ENCODE measurements around the gene C19orf73.
"Not testable (repeated sequence)": the region's sequence is repeated elsewhere in the genome, so short reads cannot be mapped to it uniquely, and the experiment has no call there.

The C19orf73 gene

DNA sequence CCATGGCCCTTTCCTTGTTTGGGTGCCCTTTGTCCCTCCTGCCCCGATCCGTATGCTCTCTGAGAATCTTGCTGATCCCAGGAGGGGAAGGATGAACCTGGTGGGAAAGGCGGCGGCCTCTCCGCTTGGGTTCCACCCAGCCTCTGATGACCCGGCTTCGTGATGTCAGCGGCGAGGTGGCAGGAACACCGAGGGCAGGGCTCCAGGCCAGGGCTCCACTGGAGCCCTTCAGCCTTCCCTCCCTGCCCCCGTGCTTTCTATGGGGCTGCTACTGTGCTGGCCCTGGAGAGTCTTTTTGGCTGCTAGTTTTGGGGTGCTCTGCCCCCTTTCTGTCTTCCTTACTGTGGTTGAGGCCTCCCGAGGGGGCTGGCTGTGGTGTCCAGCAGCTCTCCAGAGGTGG is 16.6 kb downstream of the C19orf73 start:
- DNase-seq (ENCODE audit: low read depth in 3 of 3, low spot score in 1 of 3), result no peak

DNA sequence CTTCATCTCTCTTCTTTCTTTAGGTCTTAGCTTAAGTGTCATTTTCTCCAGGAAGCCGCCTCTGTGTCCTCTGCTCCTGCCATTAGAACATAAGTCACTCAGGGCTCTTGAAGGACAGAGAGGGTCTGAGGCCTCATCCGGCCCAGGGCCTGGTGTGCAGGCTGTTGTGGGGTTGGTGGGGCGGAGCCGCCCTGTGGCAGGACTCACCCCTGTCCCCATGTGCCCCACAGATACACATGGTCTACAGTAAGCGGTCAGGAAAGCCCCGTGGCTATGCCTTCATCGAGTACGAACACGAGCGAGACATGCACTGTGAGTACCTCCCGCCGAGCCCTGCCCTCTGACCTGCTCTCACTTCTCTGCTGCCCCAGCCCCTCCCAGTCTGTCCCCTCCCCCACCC is 17.8 kb downstream of the C19orf73 start:
- DNase-seq (ENCODE audit: low read depth in 3 of 3, low spot score in 1 of 3), result no peak

DNA sequence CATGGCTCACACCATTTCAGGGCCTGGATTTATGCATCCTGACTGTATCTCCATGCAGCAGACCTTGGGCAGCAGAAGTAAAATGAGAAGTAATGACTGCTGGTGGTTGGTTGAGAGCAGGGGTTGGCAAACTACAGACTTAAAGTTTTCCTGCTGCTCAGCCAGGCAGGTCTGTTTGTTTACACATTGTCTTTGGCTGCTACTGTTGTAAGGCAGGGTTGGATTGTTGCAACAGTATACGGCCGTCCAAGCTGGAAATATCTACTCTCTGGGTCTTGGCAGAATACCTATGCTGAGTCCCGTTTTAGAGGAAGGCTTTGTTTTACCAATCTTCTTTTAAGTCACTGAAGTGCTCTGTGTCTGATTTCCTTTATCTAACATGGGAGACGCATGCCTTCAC is 20.1 kb downstream of the C19orf73 start:
- no peak for DNase-seq (ENCODE audit: low read depth in 3 of 3, low spot score in 1 of 3)

DNA sequence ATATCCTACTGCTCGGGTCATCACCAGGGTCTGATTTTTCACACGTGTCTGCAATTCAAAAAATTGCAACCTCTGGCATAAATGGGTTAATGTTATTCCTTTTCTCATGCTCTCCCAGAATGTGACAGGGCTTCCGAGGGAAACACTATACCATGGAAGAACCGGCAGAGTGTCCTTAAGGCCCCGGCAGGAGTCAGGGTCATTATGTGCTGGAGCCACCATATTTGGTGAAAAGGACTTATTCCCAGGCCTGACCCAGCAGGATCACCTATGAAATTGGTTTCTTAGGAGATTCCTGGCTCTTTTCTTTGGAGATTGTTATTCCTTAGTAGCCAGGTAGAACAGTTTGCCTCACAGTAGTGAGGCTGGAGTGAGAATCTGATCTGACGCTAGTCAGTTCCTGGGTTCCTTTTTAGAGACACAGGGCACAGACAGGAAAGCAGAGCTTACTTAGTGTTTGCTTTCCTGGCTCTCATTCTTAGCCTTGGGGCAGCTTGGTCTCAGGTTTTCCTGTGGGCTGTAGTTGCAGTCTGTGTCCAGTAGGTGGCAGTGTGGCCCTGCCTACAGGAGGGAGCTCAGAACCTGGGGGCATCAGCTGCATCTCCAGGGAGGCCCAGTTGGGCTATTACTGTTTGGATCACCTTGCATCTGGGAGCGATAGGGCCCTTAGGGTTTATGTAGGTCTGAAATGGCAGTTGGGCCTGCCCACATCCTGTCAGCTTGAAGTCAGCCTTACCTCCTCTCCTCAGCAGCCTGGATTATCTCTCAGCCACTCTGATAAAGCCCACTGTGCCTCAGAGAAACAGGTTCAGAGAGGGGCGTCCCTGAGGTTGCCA is 21.3 kb downstream of the C19orf73 start:
- DNase-seq (ENCODE audit: low read depth in 3 of 3, low spot score in 1 of 3), result peak; percentile 40 to 50 (median 50)

DNA sequence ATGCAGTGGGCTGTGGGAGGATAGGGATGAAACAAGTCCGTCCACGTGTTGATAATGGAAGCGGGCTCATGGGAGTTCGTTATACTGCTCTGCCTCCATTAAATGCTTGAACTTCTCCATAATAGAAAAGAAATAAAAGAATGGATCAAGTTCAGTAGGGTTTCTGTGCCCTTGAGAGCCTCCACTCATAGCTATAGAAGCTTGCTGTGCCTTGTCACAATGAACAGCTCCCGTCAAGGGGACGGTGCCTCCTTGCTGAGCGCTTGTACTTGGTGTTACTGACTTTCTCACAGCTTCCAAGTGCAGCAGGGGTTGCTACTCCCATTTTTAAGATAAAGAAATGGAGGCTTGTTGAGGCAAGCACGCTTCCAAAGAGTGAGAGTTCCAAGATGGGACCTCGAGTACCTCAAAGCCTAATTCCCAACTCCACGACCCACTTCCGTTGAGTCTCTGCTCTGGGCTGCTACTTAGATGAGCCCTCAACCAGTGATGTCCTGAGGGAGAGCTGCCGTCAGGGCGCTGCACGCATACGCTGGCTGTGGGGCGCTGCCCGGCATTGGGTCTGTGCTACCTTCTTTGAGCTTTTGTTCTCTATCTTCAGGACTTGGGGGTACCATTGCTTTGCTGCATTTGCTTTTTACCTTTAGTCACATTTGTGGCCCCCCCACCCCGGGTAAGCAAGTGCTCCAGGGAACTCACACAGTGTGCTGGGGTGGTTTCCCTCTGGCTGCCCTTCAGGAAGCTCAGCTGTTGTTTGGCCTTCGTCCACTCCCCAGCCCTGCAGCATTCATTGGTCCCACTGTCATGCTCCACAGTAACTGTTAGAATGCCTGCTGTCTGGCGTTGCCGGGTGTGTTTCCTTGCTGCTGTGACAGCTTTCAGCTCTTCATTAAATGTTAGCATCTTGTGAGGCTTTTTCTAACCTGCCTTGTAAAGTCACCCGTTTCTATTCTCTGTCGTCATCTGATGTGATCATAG is 24.1 kb downstream of the C19orf73 start:
- DNase-seq (ENCODE audit: low read depth in 3 of 3, low spot score in 1 of 3), result no peak

DNA sequence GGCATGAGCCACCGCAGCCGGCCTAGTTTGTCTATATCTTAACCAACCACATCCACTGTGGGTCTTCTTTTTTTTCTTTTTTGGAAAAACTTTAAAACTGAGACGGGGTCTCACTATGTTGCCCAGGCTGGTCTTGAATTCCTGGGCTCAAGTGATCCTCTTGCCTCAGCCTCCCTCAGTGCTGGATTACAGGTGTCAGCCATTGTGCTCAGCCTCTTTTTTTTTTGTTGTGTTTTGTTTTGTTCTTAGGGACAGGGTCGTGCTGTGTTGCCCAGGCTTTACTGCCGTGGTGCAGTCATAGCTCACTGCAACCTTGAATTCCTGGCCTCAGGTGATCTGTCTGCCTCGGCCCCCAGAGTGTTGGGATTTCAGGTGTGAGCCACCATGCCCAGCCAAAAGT is 26.3 kb downstream of the C19orf73 start:
- DNase-seq (ENCODE audit: low read depth in 3 of 3, low spot score in 1 of 3), result no peak

DNA sequence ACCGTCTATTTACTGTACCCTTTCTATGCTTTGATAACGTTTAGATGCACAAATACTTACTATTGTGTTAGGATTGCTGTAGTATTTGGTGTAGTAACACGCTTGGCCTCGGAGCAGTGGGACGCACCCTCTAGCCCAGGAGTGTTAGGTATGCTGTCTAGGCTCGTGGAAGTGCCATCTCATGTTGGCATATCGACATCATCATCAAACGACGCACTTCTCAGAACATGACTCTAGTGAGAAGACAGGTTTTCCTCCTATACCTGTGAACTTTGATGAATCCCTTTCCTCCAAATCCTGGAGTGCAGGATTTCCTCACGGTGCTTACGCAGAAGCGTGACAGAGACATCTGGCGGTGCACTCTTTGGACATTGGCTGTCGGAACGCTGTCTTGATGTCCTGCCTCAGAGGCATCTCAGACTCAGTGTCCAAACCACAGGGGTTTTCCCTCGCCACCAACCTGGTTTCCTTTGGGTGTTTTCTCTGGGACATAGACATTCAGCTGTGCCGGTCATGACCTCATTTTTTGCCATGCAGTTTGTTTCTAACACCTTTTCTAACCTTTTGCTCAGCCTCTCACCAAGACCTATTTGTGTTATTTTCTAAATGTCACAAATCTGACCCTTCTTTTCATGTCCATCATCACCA is 27.4 kb downstream of the C19orf73 start:
- DNase-seq (ENCODE audit: low read depth in 3 of 3, low spot score in 1 of 3), result no peak

DNA sequence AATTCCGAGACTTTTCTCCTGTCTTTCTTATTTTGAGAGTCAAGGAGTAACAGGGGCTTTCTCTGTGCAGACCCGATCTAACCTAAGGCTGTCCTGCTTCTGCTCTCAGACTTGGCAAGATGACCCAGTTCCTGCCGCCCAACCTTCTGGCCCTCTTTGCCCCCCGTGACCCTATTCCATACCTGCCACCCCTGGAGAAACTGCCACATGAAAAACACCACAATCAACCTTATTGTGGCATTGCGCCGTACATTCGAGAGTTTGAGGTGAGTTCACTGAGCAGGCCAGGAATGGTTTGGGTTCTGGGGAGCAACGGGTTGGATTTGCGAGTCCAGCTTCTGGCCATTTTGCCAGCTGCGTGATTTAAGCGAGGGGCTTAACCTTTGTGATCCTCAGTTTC is 32.6 kb downstream of the C19orf73 start:
- no peak for DNase-seq (ENCODE audit: low read depth in 3 of 3, low spot score in 1 of 3)

DNA sequence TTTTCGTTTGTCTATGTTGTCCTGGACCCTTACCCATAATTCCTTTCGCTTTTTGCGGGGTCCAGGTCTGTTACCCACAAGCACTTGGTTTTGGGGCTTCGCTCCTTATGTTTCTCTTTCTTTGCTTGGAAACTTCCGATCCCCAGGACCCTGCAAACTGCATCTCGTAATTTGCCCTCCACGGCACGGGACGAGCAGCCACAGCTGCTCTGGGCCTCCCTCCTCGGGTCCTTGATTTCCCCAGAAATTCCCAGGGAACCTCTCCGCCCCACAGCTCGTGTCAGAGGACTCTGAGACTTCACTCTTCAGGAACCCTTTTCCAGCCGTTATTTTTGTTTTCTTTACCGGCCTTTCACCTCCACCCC is 33.1 kb downstream of the C19orf73 start:
- DNase-seq (ENCODE audit: low read depth in 3 of 3, low spot score in 1 of 3), result no peak

DNA sequence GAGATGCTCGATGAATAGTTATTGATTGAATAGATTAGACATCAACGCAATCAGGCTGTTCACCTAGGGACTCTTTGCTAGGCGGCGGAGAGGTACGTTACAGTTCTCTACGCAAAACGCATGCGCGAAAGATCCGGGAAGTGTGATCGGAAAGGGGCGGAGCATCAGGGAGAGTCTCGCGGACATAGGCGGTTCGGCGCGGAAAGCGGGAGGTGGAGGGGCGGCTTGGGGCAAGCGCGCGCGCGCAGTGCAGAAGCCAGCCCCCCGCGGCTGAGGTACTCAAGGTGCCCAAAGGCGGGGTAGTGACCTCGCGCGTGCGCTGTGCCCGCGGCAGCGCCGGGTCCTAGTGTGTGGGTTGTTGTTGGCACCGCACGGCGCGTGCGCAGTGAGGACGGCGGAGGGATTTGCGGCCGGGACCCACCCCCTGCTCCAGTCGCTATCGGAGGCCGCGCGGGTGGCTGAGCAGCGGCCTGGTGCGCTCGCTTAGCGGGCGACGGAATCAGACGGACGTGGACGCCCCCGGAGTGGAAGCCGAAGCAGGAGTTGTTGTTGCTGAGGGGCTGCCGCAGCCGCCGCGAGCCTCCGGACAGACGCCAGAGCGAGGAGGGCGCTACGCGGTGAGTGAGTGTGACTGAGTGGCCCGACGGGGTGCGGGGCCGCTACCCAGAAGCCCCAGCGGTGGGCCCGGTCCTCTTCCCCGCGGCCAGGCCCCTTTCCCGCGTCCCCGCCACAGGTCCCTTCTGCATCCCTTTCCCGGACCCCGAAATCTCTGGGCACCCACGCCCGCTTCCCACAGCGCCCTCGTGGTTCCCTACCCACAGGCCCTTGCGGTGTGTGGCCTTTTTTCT is 33.7 kb downstream of the C19orf73 start, which contains the start of gene SNRNP70:
SNRNP70 (plus strand) TSS at position 432 of the 848 bp plus-strand sequence. CDS start 964 bp downstream, outside the sequence.
- peak; percentile 97 to 100 (median 99) for DNase-seq (ENCODE audit: low read depth in 3 of 3, low spot score in 1 of 3)

DNA sequence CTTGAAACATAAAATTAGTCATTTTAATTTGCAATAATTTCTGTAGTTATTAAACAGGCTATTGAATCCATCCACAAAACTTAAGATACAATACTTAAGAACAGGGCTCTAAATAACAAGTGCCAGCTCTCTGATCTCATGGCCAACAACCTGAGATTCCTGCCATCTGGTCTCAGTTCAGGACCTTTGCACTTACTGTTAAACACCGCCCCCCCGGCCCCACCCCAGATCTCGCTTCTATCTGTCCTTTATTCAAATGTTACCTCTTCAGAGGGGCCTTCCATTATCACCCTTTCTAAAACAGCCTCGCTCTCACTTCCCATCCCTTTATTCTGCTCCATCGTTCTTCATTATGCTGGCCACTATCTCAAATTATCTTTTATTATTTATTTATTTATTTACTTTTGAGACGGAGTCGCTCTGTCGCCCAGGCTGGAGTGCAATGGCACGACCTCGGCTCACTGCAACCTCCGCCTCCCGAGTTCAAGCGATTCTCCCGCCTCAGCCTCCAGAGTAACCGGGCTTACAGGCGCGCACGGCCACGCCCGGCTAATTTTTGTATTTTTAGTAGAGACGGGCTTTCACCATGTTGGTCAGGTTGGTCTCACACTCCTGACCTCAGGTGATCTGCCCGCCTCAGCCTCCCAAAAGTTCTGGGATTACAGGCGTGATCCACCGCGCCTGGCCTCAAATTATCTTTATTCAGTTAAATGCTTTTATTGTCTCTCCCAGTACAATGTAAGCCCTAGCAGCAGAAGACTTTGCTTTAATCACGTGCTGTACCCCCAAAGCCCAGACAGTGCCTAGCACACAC is 34.5 kb downstream of the C19orf73 start:
- no peak for DNase-seq (ENCODE audit: low read depth in 3 of 3, low spot score in 1 of 3)

DNA sequence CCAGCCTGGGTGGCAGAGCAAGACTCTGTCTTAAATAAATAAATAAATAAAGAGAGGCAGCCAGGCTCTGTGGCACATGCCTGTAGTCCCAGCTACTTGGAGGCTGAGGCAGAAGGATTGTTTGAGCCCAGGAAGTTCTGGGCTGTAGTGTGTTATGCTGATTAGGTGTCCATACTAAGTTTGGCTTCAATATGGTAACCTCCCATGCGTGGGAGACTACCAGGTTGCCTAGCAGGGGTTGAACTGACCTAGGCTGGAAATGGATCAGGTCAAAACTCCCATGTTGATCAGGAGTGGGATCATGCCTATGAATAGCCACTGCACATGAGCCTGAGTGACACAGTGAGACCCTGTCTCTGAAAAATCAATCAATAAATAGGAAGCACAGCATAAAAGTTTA is 37.7 kb downstream of the C19orf73 start:
- DNase-seq (ENCODE audit: low read depth in 3 of 3, low spot score in 1 of 3), result no peak

DNA sequence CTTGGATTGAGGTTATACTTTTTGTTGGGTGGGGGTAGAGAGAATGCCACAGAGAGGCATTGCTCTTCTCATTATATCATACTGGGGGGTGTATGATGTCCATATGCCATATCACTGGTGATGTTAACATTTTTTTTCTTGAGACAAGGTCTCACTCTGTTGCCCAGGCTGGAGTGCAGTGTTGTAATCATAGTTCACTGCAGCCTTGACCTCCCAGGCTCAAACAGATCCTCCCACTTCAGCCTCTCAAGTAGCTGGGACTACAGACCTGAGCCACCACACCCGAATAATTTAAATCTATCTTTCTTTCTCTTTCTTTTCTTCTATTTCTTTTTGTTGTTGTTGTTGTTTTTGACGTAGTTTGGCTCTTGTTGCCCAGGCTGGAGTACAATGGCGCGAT is 38.6 kb downstream of the C19orf73 start:
- DNase-seq (ENCODE audit: low read depth in 3 of 3, low spot score in 1 of 3), result no peak

DNA sequence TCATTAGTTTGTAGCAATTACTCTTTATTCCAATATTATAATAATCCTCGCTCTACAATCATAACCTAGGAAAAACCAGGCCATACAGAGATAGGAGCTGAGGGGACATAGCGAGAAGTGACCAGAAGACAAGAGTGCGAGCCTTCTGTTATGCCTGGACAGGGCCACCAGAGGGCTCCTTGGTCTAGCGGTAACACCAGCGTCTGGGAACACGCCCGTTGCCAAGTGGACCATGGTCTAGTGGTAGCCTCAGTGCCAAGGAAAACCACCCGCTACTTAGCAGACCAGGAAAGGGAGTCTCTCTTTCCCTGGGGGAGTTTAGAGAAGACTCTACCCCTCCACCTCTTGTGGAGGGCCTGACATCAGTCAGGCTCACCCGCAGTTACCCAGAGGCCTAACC is 44.1 kb downstream of the C19orf73 start:
- not testable (repeated sequence) for DNase-seq (ENCODE audit: low read depth in 3 of 3, low spot score in 1 of 3)

DNA sequence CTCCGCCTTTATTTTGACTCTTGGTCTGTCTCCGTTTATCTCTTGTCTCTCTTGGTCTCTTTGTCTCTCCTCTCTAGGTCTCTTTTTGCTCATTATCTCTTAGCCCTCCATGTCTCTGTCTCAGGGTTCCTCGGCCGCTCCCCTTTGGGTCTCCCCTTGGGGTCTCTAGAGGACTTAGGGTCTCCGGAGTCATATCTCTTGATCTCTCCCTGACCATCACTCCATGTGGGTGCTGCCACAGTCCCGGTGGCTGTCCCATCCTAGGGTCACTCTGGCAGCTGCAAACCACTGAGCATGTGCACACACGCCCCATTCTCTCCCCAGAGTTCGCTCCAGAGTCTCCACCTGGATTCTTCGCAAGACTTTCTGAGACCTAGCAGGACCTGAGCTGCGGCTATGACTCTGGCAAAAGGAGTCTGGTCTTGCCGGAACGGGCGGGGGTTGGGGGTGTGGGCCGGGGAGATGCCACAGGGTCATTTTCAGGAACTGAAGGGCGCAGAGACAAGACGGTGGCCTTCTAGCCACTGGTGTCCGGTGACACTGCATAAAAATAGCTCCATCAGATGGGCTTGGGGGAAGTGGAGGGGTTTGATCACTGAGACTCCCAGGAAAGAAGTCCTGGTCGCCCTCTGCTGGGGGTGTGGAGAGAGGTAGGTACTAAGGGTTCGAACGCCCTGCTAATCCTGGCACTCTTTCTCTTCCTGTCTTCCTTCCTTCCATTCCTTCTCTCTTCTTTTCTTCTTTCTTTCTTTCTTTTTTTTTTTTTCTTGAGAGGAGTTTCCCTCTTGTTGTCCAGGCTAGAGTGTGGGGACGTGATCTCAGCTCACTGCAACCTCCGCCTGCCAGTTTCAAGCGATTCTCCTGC is 45.2 kb downstream of the C19orf73 start:
- DNase-seq (ENCODE audit: low read depth in 3 of 3, low spot score in 1 of 3), result no peak

DNA sequence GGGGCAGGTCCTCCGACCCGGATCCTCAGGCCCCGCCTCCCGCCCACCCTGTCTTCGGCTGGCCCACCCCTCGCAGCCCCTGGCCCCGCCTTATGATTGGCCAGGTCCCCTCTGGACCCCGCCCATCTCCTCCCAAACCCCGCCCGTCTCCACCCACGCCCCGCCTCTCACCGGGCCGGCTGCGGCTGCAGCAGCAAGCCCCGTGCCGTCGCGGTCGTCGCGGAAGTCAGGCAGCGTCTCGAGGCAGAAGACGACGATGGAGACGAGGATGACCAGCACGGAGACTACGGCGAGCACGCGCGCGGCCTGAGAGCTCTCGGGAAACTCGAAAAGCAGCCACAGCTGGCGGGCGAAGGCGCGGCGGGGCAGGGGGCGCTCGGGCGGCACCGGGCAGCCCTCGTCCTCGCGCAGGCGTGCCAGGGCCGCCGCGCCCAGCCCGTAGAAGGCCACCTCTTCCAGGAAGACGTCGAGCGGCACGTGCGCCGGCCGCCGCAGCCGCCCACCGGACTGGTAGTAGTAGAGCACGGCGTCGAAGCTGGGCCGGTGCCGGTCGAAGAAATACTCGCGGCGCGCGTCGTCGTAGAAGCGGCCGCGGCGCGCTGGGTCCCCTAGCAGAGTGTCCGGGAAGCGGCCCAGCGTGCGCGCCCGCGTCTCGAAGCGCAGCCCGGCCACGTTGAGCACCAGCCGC is 46.9 kb downstream of the C19orf73 start:
- DNase-seq (ENCODE audit: low read depth in 3 of 3, low spot score in 1 of 3), result no peak

DNA sequence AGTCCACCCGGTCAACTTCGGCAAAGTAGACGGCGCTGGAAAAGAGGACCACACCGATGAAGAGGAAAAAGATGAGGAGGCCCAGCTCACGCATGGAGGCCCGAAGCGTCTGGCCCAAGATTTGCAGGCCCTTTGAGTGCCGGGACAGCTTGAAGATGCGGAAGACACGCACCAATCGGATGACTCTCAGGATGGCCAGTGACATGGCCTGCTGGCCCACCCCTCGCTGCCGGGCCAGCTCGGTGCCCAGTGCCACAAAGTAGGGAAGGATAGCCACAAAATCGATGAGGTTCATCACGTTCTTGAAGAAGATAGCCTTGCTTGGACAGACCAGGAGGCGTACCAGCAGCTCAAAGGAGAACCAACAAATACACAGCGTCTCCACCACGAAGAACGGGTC is 48.5 kb downstream of the C19orf73 start:
- no peak for DNase-seq (ENCODE audit: low read depth in 3 of 3, low spot score in 1 of 3)

DNA sequence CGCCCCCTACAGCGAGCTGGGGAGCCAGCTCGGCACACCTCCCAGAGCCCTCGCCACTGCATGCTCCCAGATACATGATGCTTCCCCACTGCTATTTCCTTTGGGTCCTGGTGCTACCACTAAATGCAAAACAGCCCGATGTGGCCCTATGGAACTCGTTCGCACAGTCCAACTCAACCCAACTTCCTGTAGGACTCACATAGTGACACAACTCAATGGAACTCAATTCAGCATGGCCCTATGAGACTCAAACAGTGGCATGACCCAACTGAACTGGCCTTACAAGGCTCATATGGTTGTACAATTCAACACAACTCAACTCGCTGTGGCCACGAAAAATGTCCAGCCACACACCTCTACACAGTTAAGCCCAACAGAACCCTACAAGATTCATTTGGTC is 49.9 kb downstream of the C19orf73 start:
- no peak for DNase-seq (ENCODE audit: low read depth in 3 of 3, low spot score in 1 of 3)

All from stimulated activated CD4-positive, alpha-beta T cell treated with anti-CD3 and anti-CD28 coated beads, TNF-alpha, amount 100 ng/mL, for 1 hour (primary cell).